DND-41 (cell line): Measurements from ENCODE around the gene SLC12A5.

Source experiments
- ATAC-seq: fragments of 200-7000 bp; cut with Tn5 transposase; 3 replicates; pipeline ENCODE4 v1.9.1; 2021; ENCODE audit warnings: low read depth; ENCODE audit not compliant: insufficient read depth
- DNase-seq: peaks from one replicate; pipeline ENCODE4 v3.0.0-alpha.2; 2020
- H2AFZ ChIP-seq: 2 replicates; pipeline ENCODE4 v1.6.0; 2012; ENCODE audit warnings: low read depth, low read length
- H3K27ac ChIP-seq: 2 replicates; pipeline ENCODE4 v1.5.1; 2012; ENCODE audit warnings: low read length, inconsistent platforms
- H3K27me3 ChIP-seq: fragments of 200-600 bp; sonication (generic); 2 replicates; pipeline ENCODE4 v1.6.0; 2012; ENCODE audit warnings: low read length, mild to moderate bottlenecking, inconsistent platforms; ENCODE audit not compliant: insufficient read depth, poor library complexity
- H3K36me3 ChIP-seq: 2 replicates; pipeline ENCODE4 v1.5.1; 2012; ENCODE audit warnings: low read length, inconsistent platforms; ENCODE audit not compliant: insufficient read depth
- H3K4me1 ChIP-seq: 2 replicates; pipeline ENCODE4 v1.5.1; 2012; ENCODE audit warnings: mild to moderate bottlenecking, low read length; ENCODE audit not compliant: insufficient read depth
- H3K4me2 ChIP-seq: 2 replicates; pipeline ENCODE4 v1.6.0; 2012; ENCODE audit warnings: mild to moderate bottlenecking, moderate library complexity, low read length, inconsistent platforms; ENCODE audit not compliant: insufficient read depth
- H3K4me3 ChIP-seq, 2 experiments: fragments of 200-600 bp in 1 of 2; shearing (Covaris generic) in 1 of 2; 2 replicates each; pipeline ENCODE4 v1.5.1; 2012 to 2016; ENCODE audit warnings: inconsistent platforms in 2 of 2, low read length in 2 of 2, mild to moderate bottlenecking in 2 of 2, low read depth in 1 of 2, moderate library complexity in 1 of 2
- H3K79me2 ChIP-seq: 2 replicates; pipeline ENCODE4 v1.6.0; 2012; ENCODE audit warnings: low read length, inconsistent platforms; ENCODE audit not compliant: insufficient read depth
- H3K9ac ChIP-seq: 2 replicates; pipeline ENCODE4 v1.6.0; 2012; ENCODE audit warnings: low read depth, mild to moderate bottlenecking, inconsistent platforms, low read length, moderate library complexity
- H3K9me3 ChIP-seq: 2 replicates; pipeline ENCODE4 v1.5.1; 2012; ENCODE audit warnings: low read length, moderate library complexity, mild to moderate bottlenecking, inconsistent platforms; ENCODE audit not compliant: insufficient read depth, severe bottlenecking
- H4K20me1 ChIP-seq: 2 replicates; pipeline ENCODE4 v1.6.0; 2012; ENCODE audit warnings: low read length; ENCODE audit not compliant: insufficient read depth
- EZH2 ChIP-seq: IDR thresholded peaks from 3 replicates; pipeline ENCODE4 v1.6.1; 2012; ENCODE audit warnings: borderline replicate concordance, low read depth, mild to moderate bottlenecking, moderate library complexity, low read length, inconsistent platforms; ENCODE audit not compliant: severe bottlenecking
- TF ChIP-seq, protein P1 (sequence below): IDR thresholded peaks from 2 replicates; pipeline ENCODE4 v1.5.1; 2012; ENCODE audit warnings: borderline replicate concordance, low read length, moderate library complexity, mild to moderate bottlenecking; ENCODE audit not compliant: poor library complexity, severe bottlenecking; ENCODE audit errors: extremely low read depth

SLC12A5 gene

GRCh38 chr20:46062621-46063020, 33.6 kb downstream of the SLC12A5 start:
- H3K4me1 ChIP-seq = peaks cover 16% of the 10 kb centered on the region
- peaks cover 84% of the 10 kb centered on the region for H3K36me3 ChIP-seq
- H3K9me3 ChIP-seq = no peaks in the 10 kb centered on the region
- H2AFZ ChIP-seq = no peak overlapping the region
- peak; percentile 3 for DNase-seq
- no peak overlapping the region for H3K4me3 ChIP-seq
- no peak overlapping the region for H3K9ac ChIP-seq
- no peak for TF ChIP-seq EZH2
- TF ChIP-seq, protein P1, sequence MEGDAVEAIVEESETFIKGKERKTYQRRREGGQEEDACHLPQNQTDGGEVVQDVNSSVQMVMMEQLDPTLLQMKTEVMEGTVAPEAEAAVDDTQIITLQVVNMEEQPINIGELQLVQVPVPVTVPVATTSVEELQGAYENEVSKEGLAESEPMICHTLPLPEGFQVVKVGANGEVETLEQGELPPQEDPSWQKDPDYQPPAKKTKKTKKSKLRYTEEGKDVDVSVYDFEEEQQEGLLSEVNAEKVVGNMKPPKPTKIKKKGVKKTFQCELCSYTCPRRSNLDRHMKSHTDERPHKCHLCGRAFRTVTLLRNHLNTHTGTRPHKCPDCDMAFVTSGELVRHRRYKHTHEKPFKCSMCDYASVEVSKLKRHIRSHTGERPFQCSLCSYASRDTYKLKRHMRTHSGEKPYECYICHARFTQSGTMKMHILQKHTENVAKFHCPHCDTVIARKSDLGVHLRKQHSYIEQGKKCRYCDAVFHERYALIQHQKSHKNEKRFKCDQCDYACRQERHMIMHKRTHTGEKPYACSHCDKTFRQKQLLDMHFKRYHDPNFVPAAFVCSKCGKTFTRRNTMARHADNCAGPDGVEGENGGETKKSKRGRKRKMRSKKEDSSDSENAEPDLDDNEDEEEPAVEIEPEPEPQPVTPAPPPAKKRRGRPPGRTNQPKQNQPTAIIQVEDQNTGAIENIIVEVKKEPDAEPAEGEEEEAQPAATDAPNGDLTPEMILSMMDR = no peak
- 0 out of 2 replicates have a peak, but pooled peaks cover 2% of the 10 kb centered on the region for H3K79me2 ChIP-seq
- no peak for ATAC-seq
- no peaks in the 10 kb centered on the region for H3K27me3 ChIP-seq
- no peak overlapping the region for H3K4me2 ChIP-seq
- H4K20me1 ChIP-seq = peaks cover 80% of the 10 kb centered on the region
- no peak overlapping the region for H3K27ac ChIP-seq

- DNase-seq (no peak), ATAC-seq (no peak)
- no peak overlapping the region for H3K27ac ChIP-seq
- peaks cover 90% of the 10 kb centered on the region for H3K36me3 ChIP-seq
- no peak overlapping the region for H3K4me2 ChIP-seq
- H3K27me3 ChIP-seq = no peaks in the 10 kb centered on the region
- H3K4me1 ChIP-seq = peaks cover 16% of the 10 kb centered on the region
- H3K9me3 ChIP-seq = no peaks in the 10 kb centered on the region
- H4K20me1 ChIP-seq = peaks cover 77% of the 10 kb centered on the region
- H3K9ac ChIP-seq = no peak overlapping the region
- no peak overlapping the region for H3K4me3 ChIP-seq
- TF ChIP-seq EZH2 = no peak
- TF ChIP-seq, protein P1 = no peak
- 0 out of 2 replicates have a peak, but pooled peaks cover 2% of the 10 kb centered on the region for H3K79me2 ChIP-seq
- no peak overlapping the region for H2AFZ ChIP-seq
Observed at GRCh38 chr20:46063151-46063550, 34.1 kb downstream of the SLC12A5 start.

- DNase-seq = no peak
- no peak overlapping the region for H3K9ac ChIP-seq
- H3K4me3 ChIP-seq = no peak overlapping the region
- no peak for TF ChIP-seq EZH2
- TF ChIP-seq, protein P1 = no peak
- H3K27ac ChIP-seq = no peak overlapping the region
- H3K79me2 ChIP-seq = 0 out of 2 replicates have a peak, but pooled peaks cover 2% of the 10 kb centered on the region
- peaks cover 95% of the 10 kb centered on the region for H3K36me3 ChIP-seq
- H4K20me1 ChIP-seq = peaks cover 73% of the 10 kb centered on the region
- no peak for ATAC-seq
- peaks cover 16% of the 10 kb centered on the region for H3K4me1 ChIP-seq
- no peak overlapping the region for H2AFZ ChIP-seq
- H3K9me3 ChIP-seq = no peaks in the 10 kb centered on the region
- H3K27me3 ChIP-seq = no peaks in the 10 kb centered on the region
- H3K4me2 ChIP-seq = no peak overlapping the region
Observed at GRCh38 chr20:46063652-46064054, 34.6 kb downstream of the SLC12A5 start.

GRCh38 chr20:46065006-46065405, 36.0 kb downstream of the SLC12A5 start:
- H3K9me3 ChIP-seq = no peaks in the 10 kb centered on the region
- H3K4me3 ChIP-seq = no peak overlapping the region
- H2AFZ ChIP-seq = no peak overlapping the region
- ATAC-seq (no peak), DNase-seq (no peak)
- peaks cover 5% of the 10 kb centered on the region; the same call in 1 of the 2 replicates for H3K79me2 ChIP-seq
- H4K20me1 ChIP-seq = peaks cover 67% of the 10 kb centered on the region
- H3K4me1 ChIP-seq = peaks cover 16% of the 10 kb centered on the region
- peaks cover 97% of the 10 kb centered on the region for H3K36me3 ChIP-seq
- no peak overlapping the region for H3K9ac ChIP-seq
- no peaks in the 10 kb centered on the region for H3K27me3 ChIP-seq
- H3K4me2 ChIP-seq = no peak overlapping the region
- no peak overlapping the region for H3K27ac ChIP-seq
- TF ChIP-seq EZH2 = no peak
- TF ChIP-seq, protein P1 = no peak
